ENCODE measurements around the gene FOXK2. TPM values are rescaled to one million over a fixed set of nuclear protein-coding genes. Genes with fewer than 3 reads are reported as not detected.
A peak's percentile ranks its signal among the peaks of the same experiment; 100 is the strongest.

The FOXK2 gene
- total RNA-seq, 4 donors from 2014 or later, result 40.6 to 67.7 (median 61.1) TPM

- H3K36me3 ChIP-seq, result peaks cover 0 to 34% (median 0%) of the 10 kb centered on the region in 3 donors
- H3K27me3 ChIP-seq, result no peaks in the 10 kb centered on the region
- H3K4me1 ChIP-seq, result peaks cover 7 to 33% (median 14%) of the 10 kb centered on the region in 4 donors
- H3K4me3 ChIP-seq, result no peak overlapping the region
- no peak for TF ChIP-seq CTCF (IDR thresholded peaks at IDR 0.05)
- TF ChIP-seq POLR2A (IDR thresholded peaks at IDR 0.05), result no peak
- peak overlapping the region in 1 of 4 donors; percentile 92 for H3K27ac ChIP-seq
- H3K9me3 ChIP-seq, result no peaks in the 10 kb centered on the region
- DNase-seq, result no peak
Observed at GRCh38 chr17:82589851-82590180, 70.3 kb downstream of the FOXK2 start.

GRCh38 chr17:82590216-82590615 is 70.7 kb downstream of the FOXK2 start:
- H3K9me3 ChIP-seq, result no peaks in the 10 kb centered on the region
- DNase-seq, result peak in 1 of 3 donors; percentile 46
- H3K27me3 ChIP-seq, result no peaks in the 10 kb centered on the region
- peaks cover 7 to 33% (median 14%) of the 10 kb centered on the region in 4 donors for H3K4me1 ChIP-seq
- H3K36me3 ChIP-seq, result peaks cover 0 to 30% (median 0%) of the 10 kb centered on the region in 3 donors
- TF ChIP-seq CTCF (IDR thresholded peaks at IDR 0.05), result no peak
- TF ChIP-seq POLR2A (IDR thresholded peaks at IDR 0.05), result no peak
- no peak overlapping the region for H3K4me3 ChIP-seq
- H3K27ac ChIP-seq, result peak overlapping the region in 1 of 4 donors; percentile 92

- H3K27ac ChIP-seq, result peak overlapping the region; percentile 75 to 93 (median 88)
- no peak for TF ChIP-seq POLR2A (IDR thresholded peaks at IDR 0.05)
- no peak for TF ChIP-seq CTCF (IDR thresholded peaks at IDR 0.05)
- no peaks in the 10 kb centered on the region for H3K9me3 ChIP-seq
Observed at GRCh38 chr17:82590881-82591539, 71.5 kb downstream of the FOXK2 start.

DNA sequence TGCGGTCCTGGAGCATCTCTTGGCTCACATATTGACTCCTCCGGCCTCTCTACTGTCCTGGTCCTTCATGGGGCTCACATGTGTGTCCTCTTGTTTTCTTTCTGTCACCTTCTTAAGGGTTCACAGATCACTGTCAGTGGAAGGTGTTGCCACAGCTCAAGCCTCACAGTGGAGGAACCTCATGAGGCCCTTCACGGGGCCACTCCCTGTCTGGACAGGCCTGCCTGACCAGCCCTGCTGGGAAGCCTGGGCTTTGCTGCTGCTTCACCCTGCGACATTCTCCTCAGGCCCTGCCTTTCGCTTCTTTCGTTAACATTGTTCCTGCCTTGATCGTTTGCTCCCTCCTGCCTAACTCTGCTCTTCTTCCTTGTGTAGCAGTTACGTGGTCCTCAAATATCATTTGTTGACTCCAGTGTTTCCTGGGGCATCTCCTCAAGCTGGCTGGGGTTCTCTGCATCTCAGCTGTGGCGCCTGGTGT is 72.8 kb downstream of the FOXK2 start:
- Histone ChIP-seq H3K36me3 (peaks cover 0 to 27% (median 0%) of the 10 kb centered on the region in 3 donors), H3K27ac (peak overlapping the region; percentile 75 to 93 (median 88)), H3K4me3 (peak overlapping the region in 1 of 4 donors; percentile 59), H3K9me3 (no peaks in the 10 kb centered on the region), H3K4me1 (peaks cover 7 to 33% (median 19%) of the 10 kb centered on the region in 4 donors), H3K27me3 (no peaks in the 10 kb centered on the region)
- peak in 1 of 3 donors; percentile 64 for DNase-seq
- TF ChIP-seq CTCF (IDR thresholded peaks at IDR 0.05) (no peak), POLR2A (IDR thresholded peaks at IDR 0.05) (no peak)

More at GRCh38 chr17:82590881-82591539, 71.5 kb downstream of the FOXK2 start:
- Histone ChIP-seq H3K4me3 (no peak overlapping the region), H3K27me3 (no peaks in the 10 kb centered on the region), H3K4me1 (peaks cover 7 to 33% (median 17%) of the 10 kb centered on the region in 4 donors), H3K36me3 (peaks cover 0 to 26% (median 0%) of the 10 kb centered on the region in 3 donors)
- no peak for DNase-seq

GRCh38 chr17:82592767-82593589 is 73.4 kb downstream of the FOXK2 start:
- Histone ChIP-seq H3K9me3 (no peaks in the 10 kb centered on the region), H3K4me1 (peaks cover 7 to 33% (median 19%) of the 10 kb centered on the region in 4 donors), H3K4me3 (peak overlapping the region; percentile 34 to 59 (median 52)), H3K27ac (peak overlapping the region; percentile 75 to 93 (median 88)), H3K27me3 (no peaks in the 10 kb centered on the region), H3K36me3 (peaks cover 0 to 26% (median 0%) of the 10 kb centered on the region in 3 donors)
- TF ChIP-seq CTCF (IDR thresholded peaks at IDR 0.05) (no peak), POLR2A (IDR thresholded peaks at IDR 0.05) (no peak)
- peak; percentile 59 to 85 (median 67) for DNase-seq
